H1 (cell line): ENCODE measurements around the gene PIAS1. TPM values are rescaled to one million over a fixed set of nuclear protein-coding genes. Genes with fewer than 3 reads are reported as not detected.

Experiments used
- POU5F1 ChIP-seq: IDR thresholded peaks from 2 replicates; pipeline ENCODE4 v1.6.1; 2011; ENCODE audit warnings: low read depth, mild to moderate bottlenecking, low read length, moderate library complexity
- RAD21 ChIP-seq, 2 experiments: IDR thresholded peaks in 1 of 2; conservative IDR thresholded peaks in 1 of 2; 2 replicates each; pipeline ENCODE4 v1.6.1; 2011; ENCODE audit warnings: low read depth in 2 of 2, low read length in 2 of 2, improper control_type of control experiment in 1 of 2, inconsistent platforms in 1 of 2, mild to moderate bottlenecking in 1 of 2, moderate library complexity in 1 of 2
- SP2 ChIP-seq: IDR thresholded peaks from 2 replicates; pipeline ENCODE4 v1.6.1; 2012; ENCODE audit warnings: mild to moderate bottlenecking, low read length, inconsistent platforms
- TAF7 ChIP-seq: optimal IDR thresholded peaks from 2 replicates; pipeline ENCODE3; 2011; ENCODE audit warnings: low read depth, mild to moderate bottlenecking, inconsistent platforms, low read length, moderate library complexity, borderline replicate concordance
- polyA plus RNA-seq, 7 experiments: library from polyadenylated mRNA; depleted of rRNA in 3 of 7; stranded (reverse) in 5 of 7; unstranded in 2 of 7; fragments of >200 nt in 5 of 7; fragments of 200-250 nt in 2 of 7; gene quantifications; 1 replicate in 5 of 7; 2 replicates in 1 of 7; 4 replicates in 1 of 7; pipeline versions ENCODE4 v1.2.1 to v1.2.3, GENCODE V29; 2011 to 2013; ENCODE audit warnings: missing spikeins in 2 of 7, mixed read lengths in 2 of 7
- total RNA-seq: library from RNA; stranded (reverse); fragmentation: NEBNext Ultra II Directional; extraction: Animal tissue kit (Norgen Biotek cat#: 25700); gene quantifications from 2 replicates; pipeline ENCODE4 v1.2.1, GENCODE V29; 2021

Gene PIAS1
- total and polyA plus RNA-seq, 2 of the 8 experiments (the other 6 are each of a cell fraction or from before 2014, with no cell fraction given): 30.8 to 34.5 TPM

DNA sequence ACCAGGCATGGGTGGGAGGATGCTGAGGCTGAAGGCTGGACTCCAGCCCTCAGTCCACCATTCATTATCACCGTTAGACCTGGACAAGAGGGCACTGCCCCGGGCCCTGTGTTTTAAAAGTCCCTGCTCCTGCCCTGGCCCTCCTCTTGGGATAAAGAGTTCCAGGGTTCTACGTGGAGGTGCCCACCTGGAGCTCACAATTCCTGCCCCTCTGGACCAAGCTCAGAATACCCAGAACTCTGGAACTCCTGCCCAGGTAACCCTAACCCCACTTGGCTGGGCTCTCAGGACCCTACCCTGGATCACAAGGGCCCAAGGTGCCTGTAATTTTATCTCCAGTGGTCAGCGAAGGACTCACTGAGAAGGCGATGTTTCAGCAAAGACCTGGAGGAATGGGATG is 149.8 kb downstream of the PIAS1 start (continued):
- TF ChIP-seq TAF7: no peak
- no peak for TF ChIP-seq RAD21 (IDR thresholded peaks at IDR 0.05 in 1 of 2, conservative IDR thresholded peaks at IDR 0.05 in 1 of 2; ENCODE audit: low read depth in 2 of 2, low read length in 2 of 2)
- no peak for TF ChIP-seq SP2
- no peak for TF ChIP-seq POU5F1
